COLO668 (cell line): Measurements from ENCODE around the gene LAMA3.

Experiments
- DNase-seq: peaks from one replicate; lab custom pipeline; 2025; ENCODE audit not compliant: unreplicated experiment; lab: John Stamatoyannopoulos, UW

The LAMA3 gene

GRCh38 chr18:23689031-23689615 lies at the start of gene LAMA3:
TSS of gene LAMA3 (plus strand) at chr18:23689453. CDS start at chr18:23689684, 231 bp downstream.
- DNase-seq: peak; percentile 77

- no peak for DNase-seq
These were observed 49.2 kb upstream of the LAMA3 start for GRCh38 chr18:23640052-23640451.

GRCh38 chr18:23641143-23641720 lies 48.0 kb upstream of the LAMA3 start:
- DNase-seq: no peak

GRCh38 chr18:23641937-23642666 lies 47.2 kb upstream of the LAMA3 start:
- DNase-seq: no peak

- no peak for DNase-seq
These were observed 45.3 kb upstream of the LAMA3 start for GRCh38 chr18:23643815-23644490.

- DNase-seq: no peak
These were observed 43.6 kb upstream of the LAMA3 start for GRCh38 chr18:23645568-23646175.

- DNase-seq: no peak
These were observed 43.0 kb upstream of the LAMA3 start for GRCh38 chr18:23646282-23646681.

- no peak for DNase-seq
These were observed 40.8 kb upstream of the LAMA3 start for GRCh38 chr18:23648456-23648855.

- DNase-seq: no peak
These were observed 40.2 kb upstream of the LAMA3 start for GRCh38 chr18:23648940-23649607.

GRCh38 chr18:23650968-23651927 lies 38.0 kb upstream of the LAMA3 start:
- DNase-seq: no peak

- DNase-seq: no peak
These were observed 37.0 kb upstream of the LAMA3 start for GRCh38 chr18:23652232-23652631.

GRCh38 chr18:23658285-23658684 lies 31.0 kb upstream of the LAMA3 start:
- no peak for DNase-seq

GRCh38 chr18:23661735-23662308 lies 27.4 kb upstream of the LAMA3 start:
- DNase-seq: no peak

- peak; percentile 62 for DNase-seq
These were observed 26.7 kb upstream of the LAMA3 start, which contains the start of gene ANKRD29 for GRCh38 chr18:23662309-23663263. TSS of gene ANKRD29 (minus strand) at chr18:23662911. CDS start at chr18:23662730, 181 bp downstream.

- DNase-seq: no peak
These were observed 24.6 kb upstream of the LAMA3 start for GRCh38 chr18:23664674-23665073.

- no peak for DNase-seq
These were observed 22.1 kb upstream of the LAMA3 start for GRCh38 chr18:23667114-23667513.

GRCh38 chr18:23668731-23669130 lies 20.5 kb upstream of the LAMA3 start:
- DNase-seq: no peak

- DNase-seq: no peak
These were observed 20.0 kb upstream of the LAMA3 start for GRCh38 chr18:23669202-23669766.
